HepG2 (cell line): Measurements from ENCODE around the gene MFAP4. TPM values are rescaled to one million over a fixed set of nuclear protein-coding genes. Genes with fewer than 3 reads are reported as not detected.

Experiments
- ATAC-seq: fragments of 200-7000 bp; cut with Tn5 transposase; 3 replicates; pipeline ENCODE4 v1.9.1; 2020; ENCODE audit warnings: mild to moderate bottlenecking, moderate library complexity
- BruUV-seq: library from RNA; stranded (reverse); fragments of 400-500 nt; replicated peaks from 2 replicates; lab custom pipeline; 2021; lab: Mats Ljungman, UMichigan
- CTCF ChIA-PET: fragments of 300-600 bp; formaldehyde crosslinking; extraction: SDS; loops from one replicate; lab custom pipeline; 2021; ENCODE audit warnings: low total read pairs, inconsistent platforms, low intra/inter-chr PET ratio; lab: Yijun Ruan, JAX
- POLR2A ChIA-PET: fragments of 350-600 bp; sonication (Branson Sonifier 250); formaldehyde crosslinking; loops from one replicate; lab custom pipeline; 2020; ENCODE audit warnings: antibody characterized with exemption, inconsistent platforms; lab: Yijun Ruan, JAX
- DNase-seq: peaks from one replicate; pipeline ENCODE4 v3.0.0-alpha.2; 2015; ENCODE audit warnings: low spot score
- FAIRE-seq: peaks from 3 replicates; lab custom pipeline; 2011; peaks lifted over from hg19 to GRCh38; lab: Jason Lieb, UNC
- H2AFZ ChIP-seq: one replicate; pipeline ENCODE4 v1.6.1; 2011; ENCODE audit warnings: low read length, inconsistent platforms
- H3K27ac ChIP-seq: fragments of 300-600 bp; 3 replicates; pipeline ENCODE4 v1.8.0; 2011; ENCODE audit warnings: mixed run types, mild to moderate bottlenecking, mixed read lengths, low read length, inconsistent platforms; ENCODE audit not compliant: insufficient read depth; ENCODE audit errors: extremely low read length
- H3K27me3 ChIP-seq, 2 experiments: fragments of 200-600 bp in 1 of 2; 2 replicates in 1 of 2; 3 replicates in 1 of 2; pipeline versions ENCODE4 v1.6.0 to v1.8.0; 2011; ENCODE audit warnings: low read length in 2 of 2, mild to moderate bottlenecking in 2 of 2, moderate library complexity in 2 of 2, inconsistent platforms in 1 of 2; ENCODE audit not compliant: insufficient read depth in 2 of 2, control insufficient read depth in 1 of 2
- H3K36me3 ChIP-seq, 2 experiments: fragments of 200-600 bp in 1 of 2; replicated peaks in 1 of 2; 2 replicates in 1 of 2; 3 replicates in 1 of 2; pipeline versions ENCODE4 v1.5.1 to v1.8.0; 2011; ENCODE audit warnings: low read length in 2 of 2, inconsistent platforms in 1 of 2; ENCODE audit not compliant: insufficient read depth in 2 of 2, control insufficient read depth in 1 of 2
- H3K4me1 ChIP-seq: 2 replicates; pipeline ENCODE4 v1.5.1; 2012; ENCODE audit warnings: low read length, inconsistent platforms; ENCODE audit not compliant: insufficient read depth
- H3K4me2 ChIP-seq: 2 replicates; pipeline ENCODE4 v1.6.0; 2011; ENCODE audit warnings: low read depth, low read length, inconsistent platforms
- H3K4me3 ChIP-seq, 3 experiments: fragments of 200-600 bp in 1 of 3; sonication (generic), shearing (Covaris generic) in 1 of 3; replicated peaks in 1 of 3; 2 replicates each; pipeline ENCODE4 v1.5.1; 2011 to 2016; ENCODE audit warnings: low read length in 3 of 3, inconsistent platforms in 2 of 3, low read depth in 2 of 3, mild to moderate bottlenecking in 2 of 3, control low read depth in 1 of 3, mixed read lengths in 1 of 3; ENCODE audit not compliant: insufficient read depth in 1 of 3
- H3K79me2 ChIP-seq: one replicate; pipeline ENCODE4 v1.6.1; 2011; ENCODE audit warnings: low read length, inconsistent platforms; ENCODE audit not compliant: insufficient read depth
- H3K9ac ChIP-seq: 2 replicates; pipeline ENCODE4 v1.6.0; 2011; ENCODE audit warnings: mild to moderate bottlenecking, low read depth, low read length, inconsistent platforms; ENCODE audit not compliant: insufficient read depth
- H3K9me3 ChIP-seq: 2 replicates; pipeline ENCODE4 v1.5.1; 2012; ENCODE audit warnings: mild to moderate bottlenecking, low read length
- H4K20me1 ChIP-seq: 2 replicates; pipeline ENCODE4 v1.6.0; 2011; ENCODE audit warnings: inconsistent platforms, mild to moderate bottlenecking, low read length, moderate library complexity; ENCODE audit not compliant: insufficient read depth
- BCL3 ChIP-seq: sonication (generic); formaldehyde crosslinking; IDR thresholded peaks from 2 replicates; pipeline ENCODE4 v1.5.1; 2020; ENCODE audit warnings: mild to moderate bottlenecking, missing genetic modification reagents, moderate library complexity
- CTCF ChIP-seq: sonication (generic); formaldehyde crosslinking; IDR thresholded peaks from 2 replicates; pipeline ENCODE4 v1.5.0; 2020; ENCODE audit warnings: mild to moderate bottlenecking, missing genetic modification reagents, moderate library complexity
- FOSL1 ChIP-seq: sonication (generic); formaldehyde crosslinking; IDR thresholded peaks from 2 replicates; pipeline ENCODE4 v1.9.0; 2021; ENCODE audit warnings: missing genetic modification reagents, borderline replicate concordance
- HMG20B ChIP-seq: conservative IDR thresholded peaks from 2 replicates; pipeline ENCODE4 v1.6.1; 2016; ENCODE audit warnings: missing genetic modification reagents, missing compliant biosample characterization
- MBNL3 ChIP-seq: fragments of 250-450 bp; sonication (Bioruptor Pico); conservative IDR thresholded peaks from 2 replicates; pipeline ENCODE4 v1.8.0; 2022; ENCODE audit warnings: mild to moderate bottlenecking, inconsistent platforms
- PHF21A ChIP-seq: sonication (generic); formaldehyde crosslinking; IDR thresholded peaks from 2 replicates; pipeline ENCODE4 v1.5.0; 2020; ENCODE audit warnings: mild to moderate bottlenecking, missing genetic modification reagents
- PHF8 ChIP-seq: sonication (generic); formaldehyde crosslinking; IDR thresholded peaks from 2 replicates; pipeline ENCODE4 v1.5.0; 2020; ENCODE audit warnings: missing genetic modification reagents
- RORA ChIP-seq: sonication (generic); formaldehyde crosslinking; IDR thresholded peaks from 2 replicates; pipeline ENCODE4 v1.5.0; 2020; ENCODE audit warnings: mild to moderate bottlenecking, missing genetic modification reagents, moderate library complexity
- SIN3B ChIP-seq: fragments of 150-350 bp; IDR thresholded peaks from 2 replicates; pipeline ENCODE4 v1.6.1; 2014; ENCODE audit warnings: low read length
- ZFAT ChIP-seq: sonication (generic); formaldehyde crosslinking; conservative IDR thresholded peaks from 2 replicates; pipeline ENCODE4 v1.8.1; 2023; ENCODE audit warnings: missing genetic modification reagents, inconsistent platforms
- ZNF333 ChIP-seq: sonication (generic); formaldehyde crosslinking; IDR thresholded peaks from 2 replicates; pipeline ENCODE4 v1.4.0; 2020; ENCODE audit warnings: mild to moderate bottlenecking, missing genetic modification reagents, borderline replicate concordance
- ZNF556 ChIP-seq: sonication (generic); formaldehyde crosslinking; IDR thresholded peaks from 2 replicates; pipeline ENCODE4 v1.4.0; 2020; ENCODE audit warnings: mild to moderate bottlenecking, missing genetic modification reagents, borderline replicate concordance
- ZNF577 ChIP-seq: sonication (generic); formaldehyde crosslinking; IDR thresholded peaks from 2 replicates; pipeline ENCODE4 v1.4.0; 2020; ENCODE audit warnings: mild to moderate bottlenecking, low read depth, missing genetic modification reagents, borderline replicate concordance
- ZNF607 ChIP-seq: sonication (generic); formaldehyde crosslinking; IDR thresholded peaks from 2 replicates; pipeline ENCODE4 v1.5.1; 2020; ENCODE audit warnings: missing genetic modification reagents, mild to moderate bottlenecking, borderline replicate concordance
- ZNF772 ChIP-seq: sonication (generic); formaldehyde crosslinking; IDR thresholded peaks from 2 replicates; pipeline ENCODE4 v1.5.0; 2020; ENCODE audit warnings: mild to moderate bottlenecking, missing genetic modification reagents
- WGBS: methylation state at CpG from one replicate; pipeline ENCODE4 v1.1.6; 2017; ENCODE audit warnings: low lambda C conversion rate; 5-methylcytosine and 5-hydroxymethylcytosine counted together
- in situ Hi-C: cut with HindIII; loops from 2 replicates; pipeline ENCODE4 v1.10.0; 2017; ENCODE audit warnings: low pct_unique_long_range_greater_than_20kb; ENCODE audit not compliant: extremely low pct_ligation_motif_present
- intact Hi-C: fragments of 100-400 bp; cut with micrococcal nuclease; formaldehyde crosslinking; loops from one replicate; pipeline ENCODE4 v1.10.0; 2022; ENCODE audit not compliant: unreplicated experiment
- polyA plus RNA-seq, 8 experiments: library from polyadenylated mRNA; depleted of rRNA in 3 of 8; stranded (reverse) in 7 of 8; unstranded in 1 of 8; fragments of >200 nt; fragmentation: Illumina TruSeq in 4 of 8; extraction: Trizol in 4 of 8; gene quantifications; 2 replicates each; pipeline versions ENCODE4 v1.2.1 to v1.2.3, GENCODE V29; 2011 to 2016; ENCODE audit warnings: low read depth in 4 of 8, missing spikeins in 1 of 8, mixed read lengths in 1 of 8; ENCODE audit not compliant: insufficient read depth in 1 of 8
- total RNA-seq, 5 experiments: library from RNA; depleted of rRNA; stranded (reverse); fragments of >200 nt; fragmentation: Illumina TruSeq; extraction: Trizol; gene quantifications; 2 replicates each; pipeline ENCODE4 v1.2.3, GENCODE V29; 2016; ENCODE audit warnings: low read depth in 1 of 5

Gene MFAP4
- total and polyA plus RNA-seq, 2 of the 13 experiments (the other 11 are each of a cell fraction or from before 2014, with no cell fraction given), result 0.08 TPM; not detected in 1

GRCh38 chr17:19344311-19345066 is 42.5 kb downstream of the MFAP4 start:
- H3K4me1 ChIP-seq, result peaks cover 47% of the 10 kb centered on the region

GRCh38 chr17:19343671-19344151 is 43.3 kb downstream of the MFAP4 start:
- peaks cover 55% of the 10 kb centered on the region for H3K4me1 ChIP-seq
- H3K4me2 ChIP-seq, result no peak overlapping the region
- in situ Hi-C loops, result no loop called here
- no peak for DNase-seq
- FAIRE-seq, result no peak
- 96% methylated on average over 7 of the region's 13 CpGs for WGBS
- no peak overlapping the region for H3K9ac ChIP-seq
- H3K79me2 ChIP-seq, result no peaks in the 10 kb centered on the region
- intact Hi-C loops, result no loop called here
- no peak overlapping the region for H2AFZ ChIP-seq
- peak; percentile 18 for ATAC-seq
- POLR2A ChIA-PET, result no interaction called here
- no peaks in the 10 kb centered on the region for H3K27me3 ChIP-seq
- H4K20me1 ChIP-seq, result no peaks in the 10 kb centered on the region
- H3K27ac ChIP-seq, result peak overlapping the region; percentile 20
- CTCF ChIA-PET, result no interaction called here
- no TSS peak for BruUV-seq
- H3K9me3 ChIP-seq, result no peaks in the 10 kb centered on the region
- no peaks in the 10 kb centered on the region; a peak in 1 of 5 replicates for H3K36me3 ChIP-seq
- no peak overlapping the region for H3K4me3 ChIP-seq
- no peak for TF ChIP-seq ZNF556 (CRISPR knock-in tag)
- no peak for TF ChIP-seq SIN3B
- TF ChIP-seq PHF21A (CRISPR knock-in tag), result no peak
- TF ChIP-seq MBNL3 (CRISPR knock-in tag), result no peak
- no peak for TF ChIP-seq ZNF607
- no peak for TF ChIP-seq RORA (CRISPR knock-in tag)
- no peak for TF ChIP-seq ZFAT
- TF ChIP-seq ZNF333, result no peak
- TF ChIP-seq CTCF (CRISPR knock-in tag), result peak; percentile 26; the same call in 1 of the 2 replicates
- no peak for TF ChIP-seq HMG20B (CRISPR knock-in tag)

More at GRCh38 chr17:19344311-19345066, 42.5 kb downstream of the MFAP4 start:
- no TSS peak for BruUV-seq
- ChIA-PET POLR2A (no interaction called here), CTCF (no interaction called here)
- 96% methylated on average over 19 of the region's 40 CpGs for WGBS
- no peaks in the 10 kb centered on the region for H3K9me3 ChIP-seq
- no peak for DNase-seq
- in situ Hi-C loops, result no loop called here
- H3K27me3 ChIP-seq, result no peaks in the 10 kb centered on the region
- no peak for ATAC-seq
- H4K20me1 ChIP-seq, result no peaks in the 10 kb centered on the region
- H3K4me2 ChIP-seq, result no peak overlapping the region
- peak overlapping the region; percentile 73 for H3K27ac ChIP-seq
- H3K36me3 ChIP-seq, result no peaks in the 10 kb centered on the region; a peak in 2 of 5 replicates
- TF ChIP-seq BCL3 (CRISPR knock-in tag), result no peak
- no peak for TF ChIP-seq ZNF577 (CRISPR knock-in tag)
- no peak for TF ChIP-seq ZNF772 (CRISPR knock-in tag)
- 0 out of 2 replicates have a peak, but pooled peaks have one; percentile 3 for TF ChIP-seq PHF8
- no peak for TF ChIP-seq FOSL1 (CRISPR knock-in tag)
- no peak overlapping the region for H2AFZ ChIP-seq
- no peak overlapping the region for H3K4me3 ChIP-seq
- H3K79me2 ChIP-seq, result no peaks in the 10 kb centered on the region
- intact Hi-C loops, result no loop called here
- no peak overlapping the region for H3K9ac ChIP-seq
- FAIRE-seq, result no peak
